Measurements from ENCODE around the gene WDR74. TPM values are rescaled to one million over a fixed set of nuclear protein-coding genes. Genes with fewer than 3 reads are reported as not detected.
A peak's percentile ranks its signal among the peaks of the same experiment; 100 is the strongest.

The WDR74 gene
- total and polyA plus RNA-seq, 2 of the 13 experiments (the other 11 are each of a cell fraction or from before 2014, with no cell fraction given): 77.0 to 83.3 TPM

DNA sequence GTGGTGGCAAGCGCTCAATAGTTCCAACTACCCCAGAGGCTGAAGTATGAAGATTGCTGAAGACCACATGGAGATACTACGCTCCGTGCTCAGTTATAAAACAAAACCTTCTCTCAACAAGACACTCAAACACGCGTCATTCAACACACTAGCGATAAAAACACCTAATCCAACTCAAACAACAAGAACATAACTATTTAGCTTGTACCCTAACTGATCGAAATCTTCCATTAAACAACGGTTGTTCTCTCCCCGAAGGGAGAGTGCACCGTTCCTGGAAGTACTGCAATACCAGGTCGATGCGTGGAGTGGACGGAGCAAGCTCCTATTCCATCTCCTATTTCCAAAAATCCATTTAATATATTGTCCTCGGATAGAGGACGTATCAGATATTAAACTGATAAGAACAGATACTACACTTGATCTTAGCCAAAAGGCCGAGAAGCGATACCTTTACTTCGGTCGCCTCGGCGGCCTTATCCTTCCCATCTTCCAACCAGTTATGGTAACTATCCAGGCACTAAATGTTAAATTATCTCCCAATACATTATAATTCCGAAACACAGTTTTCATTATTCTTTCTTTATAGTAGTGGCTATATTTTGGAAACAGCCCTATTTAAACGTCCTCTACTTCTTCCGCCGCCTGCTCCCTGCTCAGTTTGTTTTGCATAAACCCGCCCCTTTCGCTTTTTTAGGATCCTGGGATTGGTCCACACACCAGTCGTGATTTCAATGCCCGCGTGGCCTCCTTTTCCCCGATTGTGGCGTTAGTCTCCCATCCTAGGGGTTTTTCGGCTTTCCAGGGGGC, 2.2 kb upstream of the WDR74 start (continued):
- TF ChIP-seq, protein P1, sequence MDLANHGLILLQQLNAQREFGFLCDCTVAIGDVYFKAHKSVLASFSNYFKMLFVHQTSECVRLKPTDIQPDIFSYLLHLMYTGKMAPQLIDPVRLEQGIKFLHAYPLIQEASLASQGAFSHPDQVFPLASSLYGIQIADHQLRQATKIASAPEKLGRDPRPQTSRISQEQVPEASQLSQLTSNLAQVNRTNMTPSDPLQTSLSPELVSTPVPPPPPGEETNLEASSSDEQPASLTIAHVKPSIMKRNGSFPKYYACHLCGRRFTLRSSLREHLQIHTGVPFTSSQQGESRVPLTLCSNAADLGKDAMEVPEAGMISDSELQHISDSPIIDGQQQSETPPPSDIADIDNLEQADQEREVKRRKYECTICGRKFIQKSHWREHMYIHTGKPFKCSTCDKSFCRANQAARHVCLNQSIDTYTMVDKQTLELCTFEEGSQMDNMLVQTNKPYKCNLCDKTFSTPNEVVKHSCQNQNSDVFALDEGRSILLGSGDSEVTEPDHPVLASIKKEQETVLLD (CRISPR knock-in tag; IDR thresholded peaks at IDR 0.05; ENCODE audit: low read depth): peak; percentile 86
- TF ChIP-seq, protein P2, sequence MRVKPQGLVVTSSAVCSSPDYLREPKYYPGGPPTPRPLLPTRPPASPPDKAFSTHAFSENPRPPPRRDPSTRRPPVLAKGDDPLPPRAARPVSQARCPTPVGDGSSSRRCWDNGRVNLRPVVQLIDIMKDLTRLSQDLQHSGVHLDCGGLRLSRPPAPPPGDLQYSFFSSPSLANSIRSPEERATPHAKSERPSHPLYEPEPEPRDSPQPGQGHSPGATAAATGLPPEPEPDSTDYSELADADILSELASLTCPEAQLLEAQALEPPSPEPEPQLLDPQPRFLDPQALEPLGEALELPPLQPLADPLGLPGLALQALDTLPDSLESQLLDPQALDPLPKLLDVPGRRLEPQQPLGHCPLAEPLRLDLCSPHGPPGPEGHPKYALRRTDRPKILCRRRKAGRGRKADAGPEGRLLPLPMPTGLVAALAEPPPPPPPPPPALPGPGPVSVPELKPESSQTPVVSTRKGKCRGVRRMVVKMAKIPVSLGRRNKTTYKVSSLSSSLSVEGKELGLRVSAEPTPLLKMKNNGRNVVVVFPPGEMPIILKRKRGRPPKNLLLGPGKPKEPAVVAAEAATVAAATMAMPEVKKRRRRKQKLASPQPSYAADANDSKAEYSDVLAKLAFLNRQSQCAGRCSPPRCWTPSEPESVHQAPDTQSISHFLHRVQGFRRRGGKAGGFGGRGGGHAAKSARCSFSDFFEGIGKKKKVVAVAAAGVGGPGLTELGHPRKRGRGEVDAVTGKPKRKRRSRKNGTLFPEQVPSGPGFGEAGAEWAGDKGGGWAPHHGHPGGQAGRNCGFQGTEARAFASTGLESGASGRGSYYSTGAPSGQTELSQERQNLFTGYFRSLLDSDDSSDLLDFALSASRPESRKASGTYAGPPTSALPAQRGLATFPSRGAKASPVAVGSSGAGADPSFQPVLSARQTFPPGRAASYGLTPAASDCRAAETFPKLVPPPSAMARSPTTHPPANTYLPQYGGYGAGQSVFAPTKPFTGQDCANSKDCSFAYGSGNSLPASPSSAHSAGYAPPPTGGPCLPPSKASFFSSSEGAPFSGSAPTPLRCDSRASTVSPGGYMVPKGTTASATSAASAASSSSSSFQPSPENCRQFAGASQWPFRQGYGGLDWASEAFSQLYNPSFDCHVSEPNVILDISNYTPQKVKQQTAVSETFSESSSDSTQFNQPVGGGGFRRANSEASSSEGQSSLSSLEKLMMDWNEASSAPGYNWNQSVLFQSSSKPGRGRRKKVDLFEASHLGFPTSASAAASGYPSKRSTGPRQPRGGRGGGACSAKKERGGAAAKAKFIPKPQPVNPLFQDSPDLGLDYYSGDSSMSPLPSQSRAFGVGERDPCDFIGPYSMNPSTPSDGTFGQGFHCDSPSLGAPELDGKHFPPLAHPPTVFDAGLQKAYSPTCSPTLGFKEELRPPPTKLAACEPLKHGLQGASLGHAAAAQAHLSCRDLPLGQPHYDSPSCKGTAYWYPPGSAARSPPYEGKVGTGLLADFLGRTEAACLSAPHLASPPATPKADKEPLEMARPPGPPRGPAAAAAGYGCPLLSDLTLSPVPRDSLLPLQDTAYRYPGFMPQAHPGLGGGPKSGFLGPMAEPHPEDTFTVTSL (CRISPR knock-in tag; IDR thresholded peaks at IDR 0.05; ENCODE audit: borderline replicate concordance): no peak; the same call in none of the 2 replicates
- TF ChIP-seq, protein P3, sequence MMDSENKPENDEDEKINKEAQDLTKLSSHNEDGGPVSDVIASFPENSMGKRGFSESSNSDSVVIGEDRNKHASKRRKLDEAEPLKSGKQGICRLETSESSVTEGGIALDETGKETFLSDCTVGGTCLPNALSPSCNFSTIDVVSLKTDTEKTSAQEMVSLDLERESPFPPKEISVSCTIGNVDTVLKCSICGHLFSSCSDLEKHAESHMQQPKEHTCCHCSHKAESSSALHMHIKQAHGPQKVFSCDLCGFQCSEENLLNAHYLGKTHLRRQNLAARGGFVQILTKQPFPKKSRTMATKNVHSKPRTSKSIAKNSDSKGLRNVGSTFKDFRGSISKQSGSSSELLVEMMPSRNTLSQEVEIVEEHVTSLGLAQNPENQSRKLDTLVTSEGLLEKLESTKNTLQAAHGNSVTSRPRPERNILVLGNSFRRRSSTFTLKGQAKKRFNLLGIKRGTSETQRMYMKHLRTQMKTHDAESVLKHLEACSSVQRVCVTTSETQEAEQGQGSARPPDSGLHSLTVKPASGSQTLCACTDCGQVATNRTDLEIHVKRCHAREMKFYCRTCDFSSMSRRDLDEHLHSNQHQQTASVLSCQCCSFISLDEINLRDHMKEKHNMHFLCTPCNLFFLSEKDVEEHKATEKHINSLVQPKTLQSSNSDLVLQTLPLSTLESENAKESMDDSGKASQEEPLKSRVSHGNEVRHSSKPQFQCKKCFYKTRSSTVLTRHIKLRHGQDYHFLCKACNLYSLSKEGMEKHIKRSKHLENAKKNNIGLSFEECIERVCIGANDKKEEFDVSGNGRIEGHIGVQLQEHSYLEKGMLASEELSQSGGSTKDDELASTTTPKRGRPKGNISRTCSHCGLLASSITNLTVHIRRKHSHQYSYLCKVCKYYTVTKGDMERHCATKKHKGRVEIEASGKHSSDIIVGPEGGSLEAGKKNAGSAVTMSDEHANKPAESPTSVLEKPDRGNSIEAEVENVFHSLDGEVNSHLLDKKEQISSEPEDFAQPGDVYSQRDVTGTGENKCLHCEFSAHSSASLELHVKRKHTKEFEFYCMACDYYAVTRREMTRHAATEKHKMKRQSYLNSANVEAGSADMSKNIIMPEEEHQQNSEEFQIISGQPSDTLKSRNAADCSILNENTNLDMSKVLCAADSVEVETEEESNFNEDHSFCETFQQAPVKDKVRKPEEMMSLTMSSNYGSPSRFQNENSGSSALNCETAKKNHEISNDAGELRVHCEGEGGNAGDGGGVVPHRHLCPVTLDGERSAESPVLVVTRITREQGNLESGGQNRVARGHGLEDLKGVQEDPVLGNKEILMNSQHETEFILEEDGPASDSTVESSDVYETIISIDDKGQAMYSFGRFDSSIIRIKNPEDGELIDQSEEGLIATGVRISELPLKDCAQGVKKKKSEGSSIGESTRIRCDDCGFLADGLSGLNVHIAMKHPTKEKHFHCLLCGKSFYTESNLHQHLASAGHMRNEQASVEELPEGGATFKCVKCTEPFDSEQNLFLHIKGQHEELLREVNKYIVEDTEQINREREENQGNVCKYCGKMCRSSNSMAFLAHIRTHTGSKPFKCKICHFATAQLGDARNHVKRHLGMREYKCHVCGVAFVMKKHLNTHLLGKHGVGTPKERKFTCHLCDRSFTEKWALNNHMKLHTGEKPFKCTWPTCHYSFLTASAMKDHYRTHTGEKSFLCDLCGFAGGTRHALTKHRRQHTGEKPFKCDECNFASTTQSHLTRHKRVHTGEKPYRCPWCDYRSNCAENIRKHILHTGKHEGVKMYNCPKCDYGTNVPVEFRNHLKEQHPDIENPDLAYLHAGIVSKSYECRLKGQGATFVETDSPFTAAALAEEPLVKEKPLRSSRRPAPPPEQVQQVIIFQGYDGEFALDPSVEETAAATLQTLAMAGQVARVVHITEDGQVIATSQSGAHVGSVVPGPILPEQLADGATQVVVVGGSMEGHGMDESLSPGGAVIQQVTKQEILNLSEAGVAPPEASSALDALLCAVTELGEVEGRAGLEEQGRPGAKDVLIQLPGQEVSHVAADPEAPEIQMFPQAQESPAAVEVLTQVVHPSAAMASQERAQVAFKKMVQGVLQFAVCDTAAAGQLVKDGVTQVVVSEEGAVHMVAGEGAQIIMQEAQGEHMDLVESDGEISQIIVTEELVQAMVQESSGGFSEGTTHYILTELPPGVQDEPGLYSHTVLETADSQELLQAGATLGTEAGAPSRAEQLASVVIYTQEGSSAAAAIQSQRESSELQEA (CRISPR knock-in tag; IDR thresholded peaks at IDR 0.05; ENCODE audit: not compliant biosample characterization): no peak
- TF ChIP-seq, protein P4, sequence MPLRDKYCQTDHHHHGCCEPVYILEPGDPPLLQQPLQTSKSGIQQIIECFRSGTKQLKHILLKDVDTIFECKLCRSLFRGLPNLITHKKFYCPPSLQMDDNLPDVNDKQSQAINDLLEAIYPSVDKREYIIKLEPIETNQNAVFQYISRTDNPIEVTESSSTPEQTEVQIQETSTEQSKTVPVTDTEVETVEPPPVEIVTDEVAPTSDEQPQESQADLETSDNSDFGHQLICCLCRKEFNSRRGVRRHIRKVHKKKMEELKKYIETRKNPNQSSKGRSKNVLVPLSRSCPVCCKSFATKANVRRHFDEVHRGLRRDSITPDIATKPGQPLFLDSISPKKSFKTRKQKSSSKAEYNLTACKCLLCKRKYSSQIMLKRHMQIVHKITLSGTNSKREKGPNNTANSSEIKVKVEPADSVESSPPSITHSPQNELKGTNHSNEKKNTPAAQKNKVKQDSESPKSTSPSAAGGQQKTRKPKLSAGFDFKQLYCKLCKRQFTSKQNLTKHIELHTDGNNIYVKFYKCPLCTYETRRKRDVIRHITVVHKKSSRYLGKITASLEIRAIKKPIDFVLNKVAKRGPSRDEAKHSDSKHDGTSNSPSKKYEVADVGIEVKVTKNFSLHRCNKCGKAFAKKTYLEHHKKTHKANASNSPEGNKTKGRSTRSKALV (CRISPR knock-in tag; IDR thresholded peaks at IDR 0.05): peak; percentile 91
- TF ChIP-seq, protein P5, sequence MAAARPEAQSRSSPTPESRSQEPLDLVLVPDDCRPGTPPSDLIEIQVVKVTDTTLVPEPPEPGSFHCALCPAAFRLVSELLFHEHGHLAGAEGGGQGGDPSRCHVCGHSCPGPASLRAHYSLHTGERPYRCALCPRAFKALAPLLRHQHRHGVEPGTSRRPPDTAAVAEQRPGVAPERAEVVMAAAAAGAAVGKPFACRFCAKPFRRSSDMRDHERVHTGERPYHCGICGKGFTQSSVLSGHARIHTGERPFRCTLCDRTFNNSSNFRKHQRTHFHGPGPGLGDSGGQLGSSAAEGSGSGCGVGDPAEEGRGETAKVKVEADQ (CRISPR knock-in tag; IDR thresholded peaks at IDR 0.05; ENCODE audit: borderline replicate concordance): no peak; the same call in 1 of the 2 replicates
- TF ChIP-seq ZNF24 (IDR thresholded peaks at IDR 0.05) (peak; percentile 86), SRSF9 (IDR thresholded peaks at IDR 0.05; ENCODE audit: borderline replicate concordance, insufficient read depth, low read depth, low read length, poor library complexity, severe bottlenecking) (no peak), PHB2 (IDR thresholded peaks at IDR 0.05; ENCODE audit: partially characterized antibody) (no peak)

Data from HepG2 (cell line).